Measurements from ENCODE around the gene DACT1. TPM values are rescaled to one million over a fixed set of nuclear protein-coding genes. Genes with fewer than 3 reads are reported as not detected.

DACT1 gene
- total RNA-seq, 1 donor from 2014 or later = 17.0 TPM

DNA sequence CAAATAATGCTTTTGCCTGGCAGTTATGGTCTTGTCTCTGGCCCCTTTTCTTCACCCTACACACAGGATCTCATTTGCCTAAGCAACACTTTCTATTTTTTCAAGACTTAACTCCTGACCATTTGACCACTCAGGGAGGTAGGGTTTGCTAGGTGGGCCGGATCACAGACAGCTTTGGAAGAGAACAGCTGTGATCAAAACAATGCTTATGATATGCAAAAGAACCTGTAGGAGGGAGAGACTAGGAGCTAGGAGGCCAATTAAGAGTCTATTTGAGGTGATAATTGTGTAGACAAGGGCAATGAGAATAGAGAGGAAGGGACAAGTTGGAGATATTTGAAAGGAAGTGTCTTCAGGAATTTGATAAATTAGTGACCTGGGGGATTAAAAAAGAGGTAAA lies 12.3 kb upstream of the DACT1 start:
- no peak for DNase-seq (ENCODE audit: low read depth)
- no peak for TF ChIP-seq CTCF (IDR thresholded peaks at IDR 0.05; ENCODE audit: insufficient read depth, low read length, poor library complexity, severe bottlenecking)
- H3K36me3 ChIP-seq (ENCODE audit: control insufficient read depth, insufficient read depth, low read length) = no peaks in the 10 kb centered on the region
- H3K4me3 ChIP-seq (ENCODE audit: low read depth, low read length) = no peak overlapping the region
- H3K27me3 ChIP-seq (ENCODE audit: control insufficient read depth, insufficient read depth, low read length) = no peaks in the 10 kb centered on the region

GRCh38 chr14:58626431-58626831 lies 11.3 kb upstream of the DACT1 start:
- no peak for DNase-seq (ENCODE audit: low read depth)
- no peak for TF ChIP-seq CTCF (IDR thresholded peaks at IDR 0.05; ENCODE audit: insufficient read depth, low read length, poor library complexity, severe bottlenecking)
- Histone ChIP-seq H3K27me3 (ENCODE audit: control insufficient read depth, insufficient read depth, low read length) (no peaks in the 10 kb centered on the region), H3K4me3 (ENCODE audit: low read depth, low read length) (no peak overlapping the region), H3K36me3 (ENCODE audit: control insufficient read depth, insufficient read depth, low read length) (no peaks in the 10 kb centered on the region)

- no peak for DNase-seq (ENCODE audit: low read depth)
- H3K4me3 ChIP-seq (ENCODE audit: low read depth, low read length) = no peak overlapping the region
- TF ChIP-seq CTCF (IDR thresholded peaks at IDR 0.05; ENCODE audit: insufficient read depth, low read length, poor library complexity, severe bottlenecking) = no peak
- H3K27me3 ChIP-seq (ENCODE audit: control insufficient read depth, insufficient read depth, low read length) = no peaks in the 10 kb centered on the region
- H3K36me3 ChIP-seq (ENCODE audit: control insufficient read depth, insufficient read depth, low read length) = no peaks in the 10 kb centered on the region
Observed at GRCh38 chr14:58628406-58628805, 9.4 kb upstream of the DACT1 start.

- no peak for TF ChIP-seq CTCF (IDR thresholded peaks at IDR 0.05; ENCODE audit: insufficient read depth, low read length, poor library complexity, severe bottlenecking)
- DNase-seq (ENCODE audit: low read depth) = no peak
- H3K36me3 ChIP-seq (ENCODE audit: control insufficient read depth, insufficient read depth, low read length) = no peaks in the 10 kb centered on the region
- H3K27me3 ChIP-seq (ENCODE audit: control insufficient read depth, insufficient read depth, low read length) = no peaks in the 10 kb centered on the region
- no peak overlapping the region for H3K4me3 ChIP-seq (ENCODE audit: low read depth, low read length)
Observed at GRCh38 chr14:58629281-58629680, 8.5 kb upstream of the DACT1 start.

- TF ChIP-seq CTCF (IDR thresholded peaks at IDR 0.05; ENCODE audit: insufficient read depth, low read length, poor library complexity, severe bottlenecking) = no peak
- DNase-seq (ENCODE audit: low read depth) = no peak
- no peak overlapping the region for H3K4me3 ChIP-seq (ENCODE audit: low read depth, low read length)
- no peaks in the 10 kb centered on the region for H3K27me3 ChIP-seq (ENCODE audit: control insufficient read depth, insufficient read depth, low read length)
- H3K36me3 ChIP-seq (ENCODE audit: control insufficient read depth, insufficient read depth, low read length) = no peaks in the 10 kb centered on the region
Observed at GRCh38 chr14:58631732-58632131, 6.0 kb upstream of the DACT1 start.

DNA sequence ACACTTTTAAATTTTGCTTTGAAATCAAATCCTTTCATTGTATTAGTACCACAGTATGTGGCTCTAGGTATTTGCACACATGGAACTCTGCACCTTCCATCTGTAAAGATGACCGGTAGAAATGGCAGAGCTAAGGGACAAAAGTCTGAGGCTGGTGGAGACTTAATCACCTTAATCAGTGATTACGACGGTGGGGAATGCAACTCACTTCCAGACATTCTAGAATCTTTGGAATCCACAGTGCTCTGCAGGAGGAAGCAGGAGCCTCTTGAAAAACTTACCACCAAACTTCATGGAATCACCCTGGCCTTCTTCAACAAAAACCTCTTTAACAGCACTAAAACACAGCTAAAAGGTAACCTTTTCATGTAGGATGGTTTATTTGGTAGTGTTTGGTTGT lies 3.9 kb upstream of the DACT1 start:
- Histone ChIP-seq H3K4me3 (ENCODE audit: low read depth, low read length) (no peak overlapping the region), H3K36me3 (ENCODE audit: control insufficient read depth, insufficient read depth, low read length) (no peaks in the 10 kb centered on the region), H3K27me3 (ENCODE audit: control insufficient read depth, insufficient read depth, low read length) (no peaks in the 10 kb centered on the region)

More for the DNA sequence above, 3.9 kb upstream of the DACT1 start:
- DNase-seq (ENCODE audit: low read depth) = no peak
- no peak for TF ChIP-seq CTCF (IDR thresholded peaks at IDR 0.05; ENCODE audit: insufficient read depth, low read length, poor library complexity, severe bottlenecking)
